Vagina (tissue), 2 donors: ENCODE results near the gene PLCB1.

Experiments
- CTCF ChIP-seq, 3 experiments: fragments of 450-650 bp in 2 of 3; fragments of 200-600 bp in 1 of 3; sonication (generic) in 1 of 3; IDR thresholded peaks; one replicate each; pipeline ENCODE4 v1.5.1; 2017 to 2019; ENCODE audit warnings: antibody characterized with exemption in 3 of 3, mild to moderate bottlenecking in 2 of 3, moderate library complexity in 2 of 3
- POLR2A ChIP-seq, 2 donors: fragments of 450-650 bp; IDR thresholded peaks; one replicate each; pipeline ENCODE4 v1.6.1; 2017; ENCODE audit warnings: antibody characterized with exemption in 2 of 2, mild to moderate bottlenecking in 2 of 2, moderate library complexity in 2 of 2
- POLR2AphosphoS5 ChIP-seq, 2 donors: sonication (generic); formaldehyde crosslinking; IDR thresholded peaks; one replicate each; pipeline ENCODE4 v1.9.0; 2017; ENCODE audit warnings: antibody characterized with exemption in 2 of 2, mild to moderate bottlenecking in 2 of 2, low read depth in 1 of 2; ENCODE audit not compliant: insufficient read depth in 1 of 2

GRCh38 chr20:8244637-8245036 lies 112.6 kb downstream of the PLCB1 start:
- no peak for TF ChIP-seq CTCF (IDR thresholded peaks at IDR 0.05)
- TF ChIP-seq POLR2A (IDR thresholded peaks at IDR 0.05), result no peak
- TF ChIP-seq POLR2AphosphoS5 (IDR thresholded peaks at IDR 0.05; ENCODE audit: insufficient read depth in 1 of 2, low read depth in 1 of 2), result peak in 1 of 2 donors; percentile 27
